RWPE2 (cell line): ENCODE results near the gene PTEN.

Experiments used
- ATAC-seq: fragments of 200-7000 bp; cut with Tn5 transposase; 3 replicates; pipeline ENCODE4 v1.9.1; 2021; ENCODE audit warnings: low read depth
- DNase-seq: peaks from one replicate; pipeline ENCODE4 v3.0.0-alpha.2; 2020; ENCODE audit warnings: low spot score
- H3K27ac ChIP-seq: fragments of 450-650 bp; 2 replicates; pipeline ENCODE4 v1.5.1; 2017; ENCODE audit warnings: mild to moderate bottlenecking; ENCODE audit not compliant: poor library complexity, severe bottlenecking
- H3K27me3 ChIP-seq: fragments of 250-450 bp; sonication (Bioruptor Pico); 2 replicates; pipeline ENCODE4 v1.5.1; 2021; ENCODE audit warnings: mild to moderate bottlenecking, moderate library complexity; ENCODE audit not compliant: insufficient read depth, poor library complexity, severe bottlenecking
- H3K36me3 ChIP-seq: fragments of 250-450 bp; sonication (Bioruptor Pico); 2 replicates; pipeline ENCODE4 v1.5.1; 2020; ENCODE audit warnings: low read depth, mild to moderate bottlenecking, moderate library complexity
- H3K4me1 ChIP-seq: fragments of 250-450 bp; sonication (Bioruptor Pico); 2 replicates; pipeline ENCODE4 v1.5.1; 2021; ENCODE audit warnings: mild to moderate bottlenecking, moderate library complexity; ENCODE audit not compliant: insufficient read depth, poor library complexity, severe bottlenecking
- H3K4me3 ChIP-seq: fragments of 250-450 bp; sonication (Bioruptor Pico); 2 replicates; pipeline ENCODE4 v1.5.1; 2021; ENCODE audit warnings: mild to moderate bottlenecking, moderate library complexity; ENCODE audit not compliant: severe bottlenecking
- H3K9me3 ChIP-seq: fragments of 250-450 bp; sonication (Bioruptor Pico); 2 replicates; pipeline ENCODE4 v1.5.1; 2021; ENCODE audit warnings: mild to moderate bottlenecking, moderate library complexity; ENCODE audit not compliant: severe bottlenecking
- CTCF ChIP-seq: fragments of 450-650 bp; IDR thresholded peaks from one replicate; pipeline ENCODE4 v1.5.1; 2017; ENCODE audit warnings: mild to moderate bottlenecking, moderate library complexity; ENCODE audit not compliant: poor library complexity, severe bottlenecking

Gene PTEN

GRCh38 chr10:87979847-87980246 lies 116.4 kb downstream of the PTEN start:
- no peak for DNase-seq
- Histone ChIP-seq H3K4me1 (peaks cover 10% of the 10 kb centered on the region), H3K9me3 (no peaks in the 10 kb centered on the region), H3K36me3 (no peaks in the 10 kb centered on the region), H3K27me3 (no peaks in the 10 kb centered on the region), H3K4me3 (no peak overlapping the region), H3K27ac (no peak overlapping the region)
- no peak for TF ChIP-seq CTCF
- ATAC-seq = no peak

- no peaks in the 10 kb centered on the region for H3K9me3 ChIP-seq
- ATAC-seq = no peak
- peaks cover 8% of the 10 kb centered on the region for H3K4me1 ChIP-seq
- no peaks in the 10 kb centered on the region for H3K36me3 ChIP-seq
- H3K27ac ChIP-seq = no peak overlapping the region
- no peak for DNase-seq
- no peaks in the 10 kb centered on the region for H3K27me3 ChIP-seq
- no peak overlapping the region for H3K4me3 ChIP-seq
- no peak for TF ChIP-seq CTCF
These were observed 120.3 kb downstream of the PTEN start for GRCh38 chr10:87983716-87984115.

GRCh38 chr10:87987206-87987605 lies 123.8 kb downstream of the PTEN start:
- no peaks in the 10 kb centered on the region for H3K9me3 ChIP-seq
- H3K27ac ChIP-seq = no peak overlapping the region
- no peaks in the 10 kb centered on the region for H3K36me3 ChIP-seq
- no peak overlapping the region for H3K4me3 ChIP-seq
- no peaks in the 10 kb centered on the region for H3K4me1 ChIP-seq
- no peak for DNase-seq
- ATAC-seq = no peak
- H3K27me3 ChIP-seq = no peaks in the 10 kb centered on the region
- TF ChIP-seq CTCF = no peak

GRCh38 chr10:87991946-87992345 lies 128.5 kb downstream of the PTEN start:
- H3K27ac ChIP-seq = no peak overlapping the region
- TF ChIP-seq CTCF = no peak

GRCh38 chr10:88004451-88004850 lies 141.0 kb downstream of the PTEN start:
- H3K36me3 ChIP-seq = no peaks in the 10 kb centered on the region
- ATAC-seq (no peak), DNase-seq (no peak)
- H3K4me1 ChIP-seq = no peaks in the 10 kb centered on the region
- H3K4me3 ChIP-seq = no peak overlapping the region
- no peak overlapping the region for H3K27ac ChIP-seq
- TF ChIP-seq CTCF = no peak
- no peaks in the 10 kb centered on the region for H3K9me3 ChIP-seq
- H3K27me3 ChIP-seq = no peaks in the 10 kb centered on the region

More at GRCh38 chr10:87991946-87992345, 128.5 kb downstream of the PTEN start:
- Histone ChIP-seq H3K36me3 (no peaks in the 10 kb centered on the region), H3K27me3 (no peaks in the 10 kb centered on the region), H3K4me3 (no peak overlapping the region), H3K9me3 (no peaks in the 10 kb centered on the region), H3K4me1 (no peaks in the 10 kb centered on the region)
- no peak for DNase-seq
- no peak for ATAC-seq
